ENCODE data around the gene GFAP.

GFAP gene

GRCh38 chr17:44863061-44863918 is 52.0 kb downstream of the GFAP start:
- H3K4me3 ChIP-seq (ENCODE audit: low read depth, low read length), result no peak overlapping the region
- H3K27ac ChIP-seq (ENCODE audit: extremely low read depth, low read depth, low read length), result peak overlapping the region; percentile 17; the same call in 1 of the 2 replicates
- ChIA-PET CTCF (interaction anchor here (0.5 to 15.4 kb wide), 17 partner anchors 11 to 414 kb away, joined by 3 to 461 read pairs (median 4); no protein-coding TSS in a partner anchor), POLR2A (no interaction called here)
- no peaks in the 10 kb centered on the region for H3K9me3 ChIP-seq (ENCODE audit: control insufficient read depth, insufficient read depth, low read depth, low read length)
- peaks cover 74 to 94% of the 10 kb centered on the region in 2 experiments for H3K36me3 ChIP-seq (ENCODE audit: control insufficient read depth in 2 of 2, insufficient read depth in 1 of 2, low read length in 2 of 2)
- TF ChIP-seq ZNF423 (tag by site-specific recombination; IDR thresholded peaks at IDR 0.05), result no peak
- no peak for TF ChIP-seq PRDM10 (tag by site-specific recombination; IDR thresholded peaks at IDR 0.05)
- TF ChIP-seq ZNF202 (tag by site-specific recombination; IDR thresholded peaks at IDR 0.05; ENCODE audit: borderline replicate concordance), result no peak
- TF ChIP-seq ZNF488 (tag by site-specific recombination; IDR thresholded peaks at IDR 0.05), result no peak
- TF ChIP-seq ZNF302 (tag by site-specific recombination; IDR thresholded peaks at IDR 0.05; ENCODE audit: low read depth), result no peak
- no peak for TF ChIP-seq SP2 (tag by site-specific recombination; IDR thresholded peaks at IDR 0.05)
- H3K4me1 ChIP-seq (ENCODE audit: control insufficient read depth, insufficient read depth, low read length), result no peaks in the 10 kb centered on the region

- Histone ChIP-seq H3K4me3 (ENCODE audit: low read depth, low read length) (no peak overlapping the region), H3K9me3 (ENCODE audit: control insufficient read depth, insufficient read depth, low read depth, low read length) (no peaks in the 10 kb centered on the region), H3K27ac (ENCODE audit: extremely low read depth, low read depth, low read length) (no peak overlapping the region), H3K4me1 (ENCODE audit: control insufficient read depth, insufficient read depth, low read length) (no peaks in the 10 kb centered on the region), H3K36me3 (ENCODE audit: control insufficient read depth in 2 of 2, insufficient read depth in 1 of 2, low read length in 2 of 2) (peaks cover 74 to 93% of the 10 kb centered on the region in 2 experiments)
- ChIA-PET POLR2A (no interaction called here), CTCF (interaction anchor here (0.6 to 15.4 kb wide), 10 partner anchors 11 to 129 kb away, joined by 3 to 461 read pairs (median 4); no protein-coding TSS in a partner anchor)
- TF ChIP-seq ZNF362 (tag by site-specific recombination; IDR thresholded peaks at IDR 0.05), result no peak
- no peak for TF ChIP-seq ZNF776 (tag by site-specific recombination; IDR thresholded peaks at IDR 0.05; ENCODE audit: borderline replicate concordance)
- no peak for TF ChIP-seq ZSCAN18 (tag by site-specific recombination; IDR thresholded peaks at IDR 0.05)
- TF ChIP-seq ZNF544 (tag by site-specific recombination; IDR thresholded peaks at IDR 0.05), result no peak
- TF ChIP-seq ZBTB7A (tag by site-specific recombination; IDR thresholded peaks at IDR 0.05; ENCODE audit: low read depth), result no peak
- no peak for TF ChIP-seq ZNF10 (tag by site-specific recombination; IDR thresholded peaks at IDR 0.05)
- no peak for TF ChIP-seq ZNF140 (tag by site-specific recombination; IDR thresholded peaks at IDR 0.05)
- no peak for TF ChIP-seq OSR2 (tag by site-specific recombination; IDR thresholded peaks at IDR 0.05)
- TF ChIP-seq ZNF449 (tag by site-specific recombination; IDR thresholded peaks at IDR 0.05), result no peak
- TF ChIP-seq KLF16 (tag by site-specific recombination; IDR thresholded peaks at IDR 0.05), result no peak
- no peak for TF ChIP-seq AEBP2 (tag by site-specific recombination; IDR thresholded peaks at IDR 0.05; ENCODE audit: borderline replicate concordance)
- TF ChIP-seq ZNF792 (tag by site-specific recombination; IDR thresholded peaks at IDR 0.05), result no peak
- TF ChIP-seq ZNF677 (tag by site-specific recombination; IDR thresholded peaks at IDR 0.05), result no peak
- no peak for TF ChIP-seq MEIS1 (CRISPR knock-in tag; IDR thresholded peaks at IDR 0.05; ENCODE audit: borderline replicate concordance)
- no peak for TF ChIP-seq ZFHX2 (tag by site-specific recombination; conservative IDR thresholded peaks at IDR 0.05)
- TF ChIP-seq SETDB1 (IDR thresholded peaks at IDR 0.05; ENCODE audit: insufficient read length, low read length), result no peak
- no peak for TF ChIP-seq GLIS2 (tag by site-specific recombination; IDR thresholded peaks at IDR 0.05)
These were observed 52.9 kb downstream of the GFAP start for GRCh38 chr17:44862278-44862914.

Measured in HEK293 (cell line).